Gastroesophageal sphincter (tissue), 4 donors: ENCODE data around the gene MACROD1. TPM values are rescaled to one million over a fixed set of nuclear protein-coding genes. Genes with fewer than 3 reads are reported as not detected.

Experiments
- ATAC-seq: fragments of 150-250 bp; one replicate; pipeline ENCODE4 v1.9.1; 2016; ENCODE audit warnings: mild to moderate bottlenecking, moderate library complexity
- H3K27ac ChIP-seq, 4 donors: fragments of 200-600 bp; sonication (generic) in 3 of 4; 1 replicate in 3 of 4; 2 replicates in 1 of 4; pipeline ENCODE4 v1.5.1; 2016 to 2019
- H3K27me3 ChIP-seq: fragments of 200-600 bp; sonication (generic); one replicate; pipeline ENCODE4 v1.5.1; 2019
- H3K36me3 ChIP-seq, 2 donors: fragments of 200-600 bp; sonication (generic); one replicate each; pipeline ENCODE4 v1.5.1; 2019; ENCODE audit warnings: control low read depth in 1 of 2
- H3K4me1 ChIP-seq, 3 donors: fragments of 200-600 bp; sonication (generic); 1 replicate in 2 of 3; 2 replicates in 1 of 3; pipeline ENCODE4 v1.5.1; 2016 to 2019; ENCODE audit warnings: control low read depth in 2 of 3
- H3K4me3 ChIP-seq, 2 donors: fragments of 200-600 bp; sonication (generic); one replicate each; pipeline ENCODE4 v1.5.1; 2019; ENCODE audit warnings: mild to moderate bottlenecking in 1 of 2, moderate library complexity in 1 of 2
- H3K9me3 ChIP-seq, 3 donors: fragments of 200-600 bp; sonication (generic); one replicate each; pipeline ENCODE4 v1.5.1; 2017 to 2019; ENCODE audit warnings: control low read depth in 2 of 3
- CTCF ChIP-seq, 4 experiments: fragments of 200-600 bp in 2 of 4; fragments of 450-650 bp in 2 of 4; sonication (generic) in 1 of 4; IDR thresholded peaks; one replicate each; pipeline ENCODE4 v1.5.1; 2017 to 2019; ENCODE audit warnings: antibody characterized with exemption in 4 of 4, mild to moderate bottlenecking in 2 of 4, moderate library complexity in 2 of 4
- EP300 ChIP-seq: sonication (generic); formaldehyde crosslinking; IDR thresholded peaks from one replicate; pipeline ENCODE4 v1.6.1; 2017; ENCODE audit warnings: antibody characterized with exemption, mild to moderate bottlenecking
- POLR2A ChIP-seq, 2 donors: fragments of 450-650 bp; IDR thresholded peaks; one replicate each; pipeline ENCODE4 v1.6.1; 2017; ENCODE audit warnings: antibody characterized with exemption in 2 of 2, mild to moderate bottlenecking in 2 of 2, moderate library complexity in 1 of 2
- POLR2AphosphoS5 ChIP-seq: sonication (generic); formaldehyde crosslinking; IDR thresholded peaks from one replicate; pipeline ENCODE4 v1.6.1; 2017; ENCODE audit warnings: antibody characterized with exemption
- WGBS, 2 donors: methylation state at CpG; one replicate each; pipeline ENCODE4 v1.1.5; 2018; ENCODE audit warnings: low coverage in 1 of 2; 5-methylcytosine and 5-hydroxymethylcytosine counted together
- total RNA-seq, 4 donors: library from RNA; depleted of rRNA; stranded (reverse); fragments of >200 nt; gene quantifications; one replicate each; pipeline ENCODE4 v1.1.0, GENCODE V29; 2016

The MACROD1 gene
- total RNA-seq, 4 donors from 2014 or later, result 26.9 to 56.2 (median 30.4) TPM

GRCh38 chr11:64088162-64089026 is 77.5 kb downstream of the MACROD1 start:
- TF ChIP-seq EP300 (no peak), CTCF (IDR thresholded peaks at IDR 0.05) (no peak), POLR2A (IDR thresholded peaks at IDR 0.05) (no peak), POLR2AphosphoS5 (no peak)

DNA sequence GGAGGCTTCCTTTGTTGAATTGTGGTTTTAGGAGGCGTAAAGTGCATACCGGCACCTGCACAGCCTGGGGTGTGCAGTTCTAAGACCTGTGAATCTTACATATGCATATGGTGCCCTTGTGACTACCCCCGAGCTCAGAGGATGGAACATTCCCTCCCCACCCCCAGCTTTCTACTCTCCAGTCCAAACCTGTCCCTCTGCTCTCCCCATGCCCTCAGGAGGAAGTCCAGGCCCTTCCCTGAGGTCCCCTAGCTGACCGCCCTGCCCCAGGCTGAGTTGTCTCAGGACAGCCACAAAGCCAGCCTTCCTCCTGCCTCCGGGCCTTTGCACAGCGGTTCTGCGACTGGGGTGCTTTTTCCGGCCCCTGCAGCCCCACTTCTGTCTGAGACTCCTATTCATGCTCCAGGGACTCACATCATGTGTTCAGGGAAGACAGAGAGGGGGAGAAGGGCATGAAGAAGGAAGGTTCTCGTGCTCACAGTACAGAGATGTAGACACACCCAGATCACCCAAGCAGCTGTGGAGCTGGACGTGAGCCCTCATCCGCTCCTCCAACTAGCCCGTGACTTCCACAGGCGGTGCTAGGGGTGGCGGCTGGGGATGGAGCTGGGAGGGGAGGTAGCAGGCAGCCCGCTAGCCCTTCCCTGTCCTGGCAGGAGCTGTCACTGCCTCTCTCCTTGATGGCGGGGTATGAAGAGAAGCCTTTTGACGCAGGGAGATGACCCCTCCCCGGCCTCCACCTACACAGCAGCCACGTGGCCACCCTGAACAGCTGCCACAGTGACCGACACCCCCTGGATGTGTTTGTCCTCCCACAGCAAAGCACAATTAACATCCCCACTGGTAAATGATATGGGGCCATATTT is 79.4 kb downstream of the MACROD1 start:
- Histone ChIP-seq H3K27ac (peak overlapping the region in 1 of 4 donors; percentile 6), H3K4me1 (peaks cover 0 to 21% (median 4%) of the 10 kb centered on the region in 3 donors), H3K4me3 (no peak overlapping the region), H3K9me3 (no peaks in the 10 kb centered on the region), H3K36me3 (no peaks in the 10 kb centered on the region), H3K27me3 (no peaks in the 10 kb centered on the region)
- peak; percentile 67 for ATAC-seq
- 63 to 92% methylated on average over 2 to 6 of the region's 20 CpGs for WGBS, 2 donors
- TF ChIP-seq CTCF (IDR thresholded peaks at IDR 0.05), result no peak
- TF ChIP-seq POLR2AphosphoS5, result no peak
- TF ChIP-seq EP300, result no peak
- TF ChIP-seq POLR2A (IDR thresholded peaks at IDR 0.05), result no peak

More at GRCh38 chr11:64088162-64089026, 77.5 kb downstream of the MACROD1 start:
- no peak for ATAC-seq
- Histone ChIP-seq H3K27me3 (no peaks in the 10 kb centered on the region), H3K36me3 (no peaks in the 10 kb centered on the region), H3K4me3 (no peak overlapping the region), H3K4me1 (peaks cover 0 to 30% (median 4%) of the 10 kb centered on the region in 3 donors), H3K9me3 (no peaks in the 10 kb centered on the region), H3K27ac (peak overlapping the region in 1 of 4 donors; percentile 25)
- WGBS, 2 donors, result 76 to 89% methylated on average over 7 to 9 of the region's 26 CpGs

DNA sequence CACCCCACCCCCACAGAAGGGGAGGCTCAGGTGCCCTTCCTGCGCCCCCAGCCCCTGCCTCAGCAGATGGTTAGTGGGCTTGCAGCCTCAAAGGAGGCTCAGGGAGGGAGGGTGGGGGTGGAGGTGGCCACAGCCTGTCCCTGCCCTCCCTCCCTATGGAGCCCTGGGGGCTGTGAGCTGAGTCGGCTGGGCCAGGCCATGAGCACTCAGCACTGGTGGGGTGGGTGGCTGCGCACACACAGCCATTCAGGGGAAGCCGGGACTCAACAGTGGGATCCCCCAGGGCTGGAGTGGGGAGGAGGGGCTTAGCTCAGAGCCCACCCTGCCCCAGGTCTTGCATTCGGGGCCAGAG is 80.0 kb downstream of the MACROD1 start:
- 75 to 100% methylated on average over 1 to 4 of the region's 5 CpGs for WGBS, 2 donors
- ATAC-seq, result no peak
- Histone ChIP-seq H3K9me3 (no peaks in the 10 kb centered on the region), H3K27me3 (no peaks in the 10 kb centered on the region), H3K27ac (peak overlapping the region in 1 of 4 donors; percentile 6), H3K36me3 (no peaks in the 10 kb centered on the region), H3K4me1 (peaks cover 0 to 19% (median 4%) of the 10 kb centered on the region in 3 donors), H3K4me3 (no peak overlapping the region)
- TF ChIP-seq POLR2AphosphoS5 (no peak), EP300 (no peak), CTCF (IDR thresholded peaks at IDR 0.05) (no peak), POLR2A (IDR thresholded peaks at IDR 0.05) (no peak)

GRCh38 chr11:64084951-64085710 is 80.8 kb downstream of the MACROD1 start:
- H3K4me1 ChIP-seq, result peaks cover 0 to 19% (median 4%) of the 10 kb centered on the region in 3 donors
- no CpG with 5 or more reads among the region's 27 CpGs for WGBS, 2 donors
- no peaks in the 10 kb centered on the region for H3K9me3 ChIP-seq
- H3K4me3 ChIP-seq, result no peak overlapping the region
- H3K27ac ChIP-seq, result peak overlapping the region in 1 of 4 donors; percentile 6
- no peaks in the 10 kb centered on the region for H3K36me3 ChIP-seq
- no peaks in the 10 kb centered on the region for H3K27me3 ChIP-seq
- no peak for TF ChIP-seq POLR2A (IDR thresholded peaks at IDR 0.05)
- ATAC-seq, result no peak
